C4-2B (cell line): Measurements from ENCODE around the gene SRPK2.

Experiments
- CTCF ChIP-seq: fragments of 450-650 bp; conservative IDR thresholded peaks from 2 replicates; pipeline ENCODE4 v1.5.1; 2017; ENCODE audit warnings: mild to moderate bottlenecking
- ZFX ChIP-seq: fragments of 450-650 bp; IDR thresholded peaks from 2 replicates; pipeline ENCODE4 v1.6.1; 2017

GRCh38 chr7:105330526-105330925 lies 58.2 kb downstream of the SRPK2 start:
- TF ChIP-seq CTCF (no peak), ZFX (no peak)
